Stimulated activated CD8-positive, alpha-beta memory T cell treated with anti-CD3 and anti-CD28 coated beads, Interleukin-4, amount 100 ng/mL, for 48 hours (primary cell): Measurements from ENCODE around the gene APBB1IP.

Experiments
- DNase-seq: peaks from one replicate; pipeline ENCODE4 v3.0.0-alpha.2; 2020

APBB1IP gene

DNA sequence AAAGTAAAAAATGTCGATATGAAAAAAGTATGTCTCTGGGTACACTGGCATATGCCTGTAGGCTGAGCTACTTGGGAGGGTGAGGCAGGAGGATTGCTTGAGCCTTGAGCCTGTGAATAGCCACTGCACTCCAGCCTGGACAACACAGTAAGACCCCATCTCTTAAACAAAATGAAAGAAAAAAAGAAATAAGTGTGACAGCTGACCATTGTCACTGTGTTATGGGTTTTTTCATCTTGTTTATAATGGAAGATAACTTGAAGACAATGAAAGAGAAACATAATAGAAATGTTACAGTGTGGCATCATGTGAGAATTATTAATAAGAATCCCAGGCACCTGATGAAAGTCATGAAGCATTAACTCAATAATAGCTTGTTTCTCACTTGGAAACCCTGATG lies 75.0 kb downstream of the APBB1IP start:
- DNase-seq = no peak

DNA sequence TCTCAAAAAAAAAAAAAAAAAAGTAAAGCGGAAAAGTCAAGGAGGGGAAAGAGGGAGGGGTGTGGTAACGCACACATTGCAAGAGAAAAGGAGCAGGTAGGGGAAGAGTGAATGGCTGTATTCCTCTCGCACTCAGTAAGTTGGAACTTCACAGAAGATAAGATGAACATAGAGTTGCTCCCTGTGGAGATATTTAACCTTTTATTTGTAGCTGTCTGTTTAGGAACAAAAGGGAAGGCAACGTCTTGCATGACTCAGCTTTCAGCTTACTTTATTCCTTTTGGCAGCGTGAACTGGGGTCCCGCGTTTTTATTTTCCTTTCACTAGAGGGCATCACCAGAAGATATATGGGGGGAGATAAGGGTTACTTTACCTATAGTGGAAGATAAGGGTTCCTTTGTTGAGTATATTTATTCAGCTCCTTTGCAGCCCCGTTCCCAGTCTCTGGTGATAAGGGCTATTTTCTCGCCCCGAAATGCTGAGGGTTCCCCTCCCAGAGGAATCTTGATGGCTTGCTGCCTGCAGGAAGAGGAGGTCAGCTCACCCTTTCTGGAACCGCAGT lies 78.5 kb downstream of the APBB1IP start:
- no peak for DNase-seq

DNA sequence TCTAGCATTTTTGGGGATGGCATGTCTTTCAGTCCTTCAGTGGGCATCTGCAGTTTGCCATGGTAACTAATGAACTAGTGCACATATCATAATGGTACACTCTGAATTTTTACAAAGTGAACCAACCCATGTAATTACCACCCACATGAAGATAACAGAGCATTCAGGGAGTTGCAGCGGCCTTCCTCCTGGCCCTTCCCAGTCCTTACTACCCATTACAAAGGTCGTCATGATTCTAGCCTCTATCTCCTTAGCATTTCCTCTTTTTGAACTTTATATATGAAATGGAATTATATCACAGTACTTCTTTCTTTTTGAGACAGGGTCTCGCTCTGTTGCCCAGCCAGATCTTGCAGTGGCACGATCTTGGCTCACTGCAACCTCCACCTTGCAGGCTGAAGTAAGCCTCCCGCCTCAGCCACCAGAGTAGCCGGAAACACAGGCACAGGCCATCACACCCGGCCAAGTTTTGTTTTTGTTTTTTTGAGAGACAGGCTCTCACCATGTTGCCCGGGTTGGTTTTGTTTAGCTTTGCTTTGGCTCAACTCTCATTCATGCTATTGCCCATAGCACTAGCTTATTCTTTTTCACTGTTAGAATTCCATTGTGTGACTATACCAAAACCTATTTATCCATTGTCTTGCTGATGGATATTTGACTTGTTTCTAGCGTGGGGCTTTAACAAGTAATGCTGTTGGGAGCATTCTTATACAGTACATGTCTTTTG lies 79.2 kb downstream of the APBB1IP start:
- no peak for DNase-seq

DNA sequence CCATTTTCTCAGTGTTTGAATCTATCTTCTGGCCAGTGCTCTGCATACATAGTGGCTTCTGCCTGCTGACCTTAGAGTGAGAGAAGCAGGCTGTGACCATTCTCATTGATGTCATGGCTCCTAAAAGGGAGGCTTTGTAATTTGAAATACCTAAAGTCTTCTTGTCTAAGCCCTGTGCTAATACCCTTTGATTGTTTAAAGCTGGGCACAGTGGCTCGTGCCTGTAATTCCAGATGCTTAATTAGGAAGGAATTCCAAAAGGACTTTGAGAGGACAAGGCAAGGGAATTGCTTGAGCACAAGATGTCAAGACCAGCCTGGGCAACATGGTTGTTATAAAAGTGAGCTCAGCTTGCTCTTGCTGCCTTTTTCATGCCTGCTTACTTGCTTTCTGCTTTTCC lies 81.7 kb downstream of the APBB1IP start:
- no peak for DNase-seq

DNA sequence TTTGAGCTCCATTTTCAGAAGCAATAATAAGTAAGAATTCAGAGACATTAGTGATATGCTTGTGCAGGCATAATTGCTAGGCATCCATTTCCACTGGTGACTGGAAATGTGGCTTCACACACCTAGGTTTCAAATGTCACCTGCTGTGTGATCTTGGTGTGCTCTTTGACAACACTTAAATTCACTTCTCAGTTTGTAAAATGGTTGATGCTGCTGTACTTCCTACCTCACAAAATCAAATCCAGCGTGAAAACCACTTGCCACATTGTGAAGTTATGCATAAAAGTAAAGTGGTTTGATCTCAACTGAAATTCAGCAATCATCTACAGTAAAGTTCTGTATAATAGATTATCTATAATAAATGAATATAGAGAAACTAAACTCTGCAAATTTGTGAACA lies 82.4 kb downstream of the APBB1IP start:
- no peak for DNase-seq

DNA sequence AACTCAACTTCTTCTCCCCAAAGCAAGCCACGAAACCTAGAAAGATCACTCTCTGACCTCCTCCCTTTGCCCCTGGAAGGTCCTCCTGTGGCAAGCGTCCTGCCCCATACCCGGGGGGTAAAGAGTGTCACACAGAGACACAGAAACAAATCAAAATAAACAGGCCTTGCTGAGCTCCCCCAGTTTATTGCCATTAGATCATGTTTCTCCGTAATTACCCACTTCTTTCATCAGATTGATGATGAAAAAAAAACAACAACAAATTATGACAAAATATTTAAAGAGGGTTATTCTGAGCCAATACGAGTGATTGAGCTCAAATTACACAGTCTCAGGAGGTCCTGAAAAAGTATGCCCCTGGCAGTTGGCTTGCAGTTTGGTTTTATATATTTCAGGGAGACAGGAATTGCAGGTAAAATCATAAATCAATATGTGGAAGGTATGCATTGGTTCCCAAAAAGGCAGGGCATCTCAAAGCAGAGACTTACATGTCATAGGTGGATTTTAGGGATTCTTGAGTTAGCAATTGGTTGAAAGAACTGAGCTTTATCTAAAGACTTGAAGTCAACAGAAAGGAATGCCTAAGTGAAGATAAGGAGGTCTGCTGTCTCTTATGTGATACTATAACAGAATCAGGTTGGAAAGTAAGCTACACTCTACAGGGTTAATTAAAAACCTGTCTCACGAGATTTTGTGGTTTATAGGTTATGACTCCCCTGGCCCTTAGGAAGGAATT lies 86.2 kb downstream of the APBB1IP start:
- no peak for DNase-seq

DNA sequence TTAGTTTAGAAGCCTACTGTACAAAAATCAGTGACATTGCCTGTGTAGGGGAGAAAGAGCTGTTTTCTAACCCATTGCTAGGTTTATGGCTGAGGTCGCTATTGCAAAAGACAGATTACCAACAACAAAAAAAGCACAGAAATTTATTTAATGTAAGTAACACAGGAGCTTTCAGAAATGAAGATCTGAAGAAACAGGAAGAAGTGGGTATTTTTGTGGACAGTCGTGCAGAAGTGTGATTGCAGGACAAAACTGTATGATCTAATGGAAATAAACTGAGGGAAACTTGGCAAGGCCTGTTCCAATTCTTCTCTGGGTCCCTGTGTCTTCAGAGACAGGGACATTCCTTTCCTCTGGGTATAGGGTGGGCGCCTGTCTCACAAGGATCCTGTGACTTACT lies 87.4 kb downstream of the APBB1IP start:
- no peak for DNase-seq

DNA sequence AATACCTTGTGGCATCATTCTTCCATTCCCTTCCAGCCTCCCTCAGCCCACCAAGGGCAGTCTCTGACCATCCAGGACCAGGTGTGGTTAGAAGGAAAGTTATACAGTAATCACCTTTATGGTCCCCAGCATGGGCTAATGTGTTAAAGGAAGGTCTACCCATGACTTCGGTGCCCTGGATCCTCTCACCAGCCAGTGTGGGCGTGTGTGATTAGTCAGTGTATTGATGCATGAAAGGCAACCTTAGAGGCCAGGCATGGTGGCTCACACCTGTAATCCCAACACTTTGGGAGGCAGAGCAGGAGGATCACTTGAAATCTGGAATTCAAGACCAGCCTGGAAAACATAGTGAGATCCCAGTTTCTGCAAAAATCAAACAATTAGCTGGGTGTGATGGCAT lies 88.9 kb downstream of the APBB1IP start:
- DNase-seq = no peak

DNA sequence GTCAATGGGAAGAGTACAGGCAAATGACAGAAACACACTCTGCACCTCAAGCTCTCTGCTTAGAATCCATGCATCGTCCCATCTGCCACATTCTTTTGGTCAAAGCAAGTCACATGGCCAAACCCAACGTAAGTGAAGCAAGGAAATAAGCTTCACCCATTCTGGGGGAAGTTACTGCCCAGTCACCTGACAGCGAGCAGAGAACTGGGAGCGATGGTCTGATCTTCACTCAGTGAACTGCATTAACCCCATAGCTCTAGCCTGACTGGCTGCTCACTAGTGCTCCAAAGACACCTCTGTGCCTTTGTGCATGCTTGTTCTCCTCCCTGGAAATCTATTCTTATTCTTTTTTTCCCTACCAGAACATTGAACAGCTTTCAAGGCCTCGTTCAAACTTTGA lies 89.9 kb downstream of the APBB1IP start:
- DNase-seq = no peak

DNA sequence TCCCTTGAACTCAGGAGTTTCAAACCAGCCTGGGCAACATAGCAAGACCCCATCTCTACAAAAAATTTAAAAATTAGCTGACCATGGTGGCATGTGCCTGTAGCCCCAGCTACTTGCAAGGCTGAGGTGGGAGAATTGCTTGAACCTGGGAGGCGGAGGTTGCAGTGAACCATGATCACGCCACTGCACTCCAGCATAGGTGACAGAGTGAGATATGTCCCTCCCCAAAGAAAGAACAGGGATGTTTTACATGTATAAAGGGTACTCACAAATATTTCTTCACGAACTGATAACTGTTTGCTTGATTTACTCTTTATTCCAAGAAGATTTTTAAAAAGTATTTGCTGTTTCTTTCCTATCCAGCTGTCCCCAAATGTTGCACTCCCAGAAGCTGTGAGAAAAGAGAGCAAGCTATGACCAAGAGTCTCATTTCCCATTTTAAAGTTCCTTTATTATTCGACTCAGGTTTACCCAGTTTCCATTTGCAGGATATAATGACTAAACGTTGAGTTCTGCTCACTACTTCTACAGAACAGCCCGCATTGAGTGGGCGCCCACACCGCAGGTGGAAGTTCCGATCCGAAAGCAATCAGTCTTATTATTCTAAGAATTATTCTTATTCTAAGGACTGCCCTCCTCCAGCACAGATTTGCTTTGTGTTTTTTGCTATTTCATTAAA lies 90.7 kb downstream of the APBB1IP start:
- no peak for DNase-seq

DNA sequence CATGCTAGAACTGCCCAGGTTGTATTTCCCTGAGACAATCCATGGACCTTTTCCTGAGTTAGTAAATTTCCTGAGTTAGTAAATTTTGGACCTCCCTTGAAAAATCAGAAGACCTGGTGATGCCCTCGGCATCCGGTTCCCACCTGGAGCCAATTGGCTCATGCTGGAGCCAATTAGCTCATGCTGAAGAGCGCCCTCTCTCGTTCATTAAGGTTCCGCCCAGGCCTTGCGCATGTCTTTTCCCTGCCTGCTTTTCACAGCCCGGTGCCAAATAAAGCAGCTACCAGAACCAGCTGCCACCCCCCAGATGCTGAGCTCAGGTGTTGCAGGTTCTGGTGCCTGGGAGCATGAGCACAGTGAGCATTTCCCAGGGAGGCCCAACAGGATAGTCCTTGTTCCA lies 96.2 kb downstream of the APBB1IP start:
- DNase-seq = no peak

DNA sequence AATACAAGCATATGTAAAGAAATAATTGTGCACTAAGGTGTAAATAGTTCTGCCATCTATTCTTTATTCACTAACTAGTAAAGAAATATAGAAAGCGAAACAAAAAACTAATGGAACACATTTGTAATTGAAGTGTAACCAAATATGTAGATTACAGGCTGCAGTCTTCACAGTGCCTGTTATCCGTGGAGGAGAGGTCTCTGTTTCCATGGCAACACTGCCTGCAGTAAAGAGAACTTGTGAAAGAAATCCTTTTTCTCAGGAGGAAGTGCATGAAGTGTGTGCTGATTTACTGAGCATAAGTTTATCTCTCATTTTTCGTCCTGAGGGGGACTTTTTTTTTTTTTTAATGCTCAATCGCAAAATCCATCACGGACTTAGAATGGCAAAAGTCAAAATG lies 102.5 kb downstream of the APBB1IP start:
- DNase-seq = no peak

DNA sequence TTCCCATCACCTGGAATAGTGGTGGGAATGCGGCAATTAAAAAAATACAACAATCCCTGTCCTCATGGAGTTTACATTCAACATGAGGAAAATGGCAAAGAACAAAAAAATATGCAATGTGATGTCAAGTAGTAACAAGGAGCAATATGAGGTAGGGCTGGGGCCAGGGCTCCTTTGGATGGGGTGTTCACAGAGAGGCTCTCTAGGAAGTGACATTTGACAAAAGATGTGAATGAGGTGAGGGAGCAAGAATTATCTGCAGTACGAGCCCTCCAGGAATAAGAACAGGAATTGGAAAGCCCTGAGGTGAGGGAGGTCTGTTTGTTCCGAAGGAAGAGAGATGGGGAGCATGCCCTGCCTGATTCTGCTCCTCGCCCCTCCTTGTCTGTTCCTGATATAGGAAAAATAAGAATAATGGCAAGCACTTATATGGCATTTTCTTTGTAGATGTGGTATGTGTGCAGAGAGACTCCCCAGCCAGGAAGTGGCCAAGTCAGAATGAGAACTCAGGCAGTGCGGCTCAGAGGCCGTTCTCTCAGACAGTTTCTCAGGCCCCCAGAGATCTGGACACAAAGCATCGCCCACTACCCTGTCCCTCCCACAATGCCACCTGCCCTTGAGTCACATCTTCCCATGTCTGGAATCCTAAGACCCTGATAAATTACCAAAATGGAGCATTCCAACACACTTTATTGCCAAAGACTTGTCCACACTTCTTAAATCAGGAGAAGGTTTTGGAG lies 105.6 kb downstream of the APBB1IP start:
- DNase-seq = no peak

DNA sequence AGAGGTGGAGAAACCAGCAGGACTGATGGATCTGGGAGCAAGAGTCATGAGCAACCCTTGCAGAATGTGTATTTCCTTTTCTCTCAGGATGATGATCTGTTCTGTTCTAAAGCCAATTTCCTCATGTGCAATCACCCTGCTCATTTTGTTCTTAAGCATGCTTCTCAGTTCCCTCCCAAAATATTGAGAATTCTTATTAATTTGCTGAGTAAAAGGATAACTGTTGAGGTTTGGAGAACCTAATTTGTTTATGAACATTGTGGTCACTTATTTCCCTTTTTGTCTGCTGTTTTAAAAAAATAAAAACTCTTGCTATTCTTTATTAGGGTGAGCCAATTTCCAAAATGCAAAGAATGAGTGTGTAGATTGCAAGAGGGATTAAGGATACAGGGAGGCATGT lies 106.8 kb downstream of the APBB1IP start:
- DNase-seq = no peak

DNA sequence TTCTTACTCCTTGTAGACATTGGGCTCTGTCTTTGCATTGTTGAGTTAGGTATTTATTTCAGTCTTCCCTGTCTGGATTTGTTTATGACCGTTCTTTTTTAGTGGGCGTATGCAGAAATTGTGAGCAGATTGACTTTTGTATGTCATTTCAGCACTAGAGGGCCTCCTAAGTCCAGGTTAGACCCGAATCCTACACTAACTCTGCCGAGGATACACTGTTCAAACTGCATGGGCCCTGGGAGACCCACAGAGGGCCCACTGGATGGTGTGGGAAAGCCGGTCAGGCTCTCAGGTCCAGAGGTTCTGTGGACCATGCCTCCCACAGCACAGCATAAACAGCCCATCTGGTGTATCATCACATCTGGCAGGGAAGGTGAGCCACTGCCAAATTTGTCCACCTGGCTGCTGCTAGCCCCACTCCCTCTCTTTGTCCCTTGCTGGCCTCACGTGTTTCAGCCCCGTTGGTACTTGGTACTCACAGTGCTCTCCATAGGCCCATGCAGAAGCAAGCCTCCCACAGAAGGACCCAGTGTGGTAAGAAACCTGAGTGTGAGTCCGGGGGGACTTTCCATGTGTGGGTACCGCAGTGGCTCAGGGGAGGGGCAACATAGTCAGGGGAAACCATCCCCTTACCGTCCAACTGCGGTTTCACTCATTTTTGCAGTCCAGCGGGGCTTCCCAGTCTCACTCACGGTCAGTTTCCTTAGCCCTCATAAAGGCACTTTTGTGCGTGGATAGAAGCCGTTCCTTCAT lies 112.8 kb downstream of the APBB1IP start:
- no peak for DNase-seq

DNA sequence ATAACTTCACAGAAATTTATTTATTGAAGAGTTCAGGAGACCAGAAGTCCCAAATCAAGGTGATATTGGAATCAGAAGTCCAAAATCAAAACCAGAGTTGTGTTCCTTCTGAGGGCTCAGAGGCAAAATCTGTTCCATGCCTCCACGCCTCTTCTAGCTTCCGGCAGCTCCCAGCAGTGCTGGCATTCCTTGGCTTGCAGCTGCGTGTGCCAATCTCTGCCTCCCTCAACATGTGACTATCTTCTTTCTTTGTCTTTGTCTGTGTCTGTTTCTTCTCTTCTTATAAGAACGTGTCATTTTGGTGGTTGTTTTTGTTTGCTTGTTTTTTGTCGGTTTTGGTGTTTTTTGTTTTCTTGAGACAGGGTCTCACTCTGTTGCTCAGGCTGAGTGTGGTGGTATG lies 116.1 kb downstream of the APBB1IP start:
- DNase-seq = no peak

DNA sequence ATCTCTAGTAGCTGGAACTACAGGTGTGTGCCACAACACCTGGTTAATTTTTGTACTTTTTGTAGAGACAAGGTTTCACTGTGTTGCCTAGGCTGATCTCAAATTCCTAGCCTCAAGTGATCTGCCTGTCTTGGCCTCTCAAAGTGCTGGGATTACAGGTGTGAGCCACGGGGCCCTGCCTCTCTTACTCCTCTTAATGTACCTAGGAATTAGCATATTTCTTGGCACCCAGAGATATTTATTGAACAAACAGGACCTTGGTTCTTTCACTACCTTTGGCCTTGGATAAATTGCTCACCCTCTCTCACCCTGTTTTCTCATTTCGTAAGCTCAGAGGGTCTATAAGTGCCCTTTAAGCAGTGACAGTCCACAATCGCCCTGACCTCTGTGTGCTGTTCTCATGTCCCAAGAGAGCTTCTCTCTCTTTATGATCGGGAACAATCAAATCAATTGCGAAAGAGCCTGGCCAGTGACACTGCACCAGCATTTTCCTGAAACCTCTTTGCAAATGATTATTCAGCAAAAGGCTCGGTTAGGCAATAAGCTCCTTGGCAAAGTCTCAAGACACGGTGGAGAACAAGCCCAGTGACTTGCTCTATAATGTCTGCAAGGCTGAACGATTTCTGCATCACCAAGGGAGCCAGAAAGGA lies 117.7 kb downstream of the APBB1IP start:
- no peak for DNase-seq

DNA sequence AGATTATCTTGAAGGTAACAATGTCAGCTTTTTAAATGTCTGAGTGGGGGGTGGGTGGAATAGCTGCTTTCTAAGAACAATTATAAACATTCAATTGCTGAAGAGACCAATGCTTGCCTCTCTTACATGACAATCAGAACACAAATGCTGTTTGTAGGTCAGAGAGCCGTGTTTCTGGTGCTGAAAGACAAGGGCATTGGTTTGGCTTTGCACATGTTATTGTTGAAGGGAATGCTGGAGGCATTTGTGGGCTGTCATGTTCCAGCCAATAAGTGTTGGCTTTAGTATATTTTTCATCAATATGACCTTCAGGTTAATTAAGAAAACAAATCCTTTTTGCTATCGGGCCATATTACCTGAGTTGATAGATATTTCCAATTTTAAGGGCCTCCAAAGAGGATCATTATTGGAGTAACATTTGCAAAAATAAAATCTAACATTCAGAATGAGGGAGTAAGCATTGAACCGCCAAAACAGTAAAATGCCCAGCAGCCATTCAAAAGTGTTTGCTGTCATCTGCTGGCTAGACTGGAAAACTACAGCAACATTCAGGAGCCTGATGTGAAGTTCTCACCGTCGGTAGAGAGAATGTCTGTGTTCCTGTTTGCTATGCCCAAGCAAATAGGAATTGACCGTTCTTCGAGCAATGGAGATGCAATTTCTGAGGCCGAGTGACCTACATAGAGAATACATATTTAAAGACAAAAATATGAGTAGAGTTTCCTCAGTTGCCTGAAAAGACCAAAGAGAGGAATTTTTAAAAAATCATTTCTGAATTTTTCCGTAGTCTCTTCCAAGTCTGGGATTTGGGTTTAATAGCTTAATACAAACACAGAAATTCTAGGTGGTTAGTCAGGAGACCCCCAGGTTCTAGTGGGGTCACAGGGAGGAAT lies 118.9 kb downstream of the APBB1IP start:
- no peak for DNase-seq

DNA sequence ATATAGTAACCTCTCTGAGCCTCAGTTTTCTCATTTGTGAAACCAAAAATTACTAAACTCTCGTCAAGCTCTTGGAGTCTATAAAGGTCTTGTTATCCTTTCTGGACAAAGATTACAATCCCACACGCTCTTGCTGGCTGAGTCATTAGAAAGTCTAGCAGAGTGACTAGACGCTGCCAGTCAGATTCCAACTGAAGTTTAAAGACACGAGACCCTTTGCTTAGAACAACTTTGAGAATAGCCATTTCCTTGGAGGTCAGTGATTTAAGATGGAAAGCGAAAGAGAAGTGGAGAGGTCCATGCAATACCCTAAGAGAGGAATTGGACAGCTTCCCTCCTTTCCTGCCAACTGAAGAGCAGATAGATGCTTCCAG lies 119.5 kb downstream of the APBB1IP start:
- DNase-seq = no peak

DNA sequence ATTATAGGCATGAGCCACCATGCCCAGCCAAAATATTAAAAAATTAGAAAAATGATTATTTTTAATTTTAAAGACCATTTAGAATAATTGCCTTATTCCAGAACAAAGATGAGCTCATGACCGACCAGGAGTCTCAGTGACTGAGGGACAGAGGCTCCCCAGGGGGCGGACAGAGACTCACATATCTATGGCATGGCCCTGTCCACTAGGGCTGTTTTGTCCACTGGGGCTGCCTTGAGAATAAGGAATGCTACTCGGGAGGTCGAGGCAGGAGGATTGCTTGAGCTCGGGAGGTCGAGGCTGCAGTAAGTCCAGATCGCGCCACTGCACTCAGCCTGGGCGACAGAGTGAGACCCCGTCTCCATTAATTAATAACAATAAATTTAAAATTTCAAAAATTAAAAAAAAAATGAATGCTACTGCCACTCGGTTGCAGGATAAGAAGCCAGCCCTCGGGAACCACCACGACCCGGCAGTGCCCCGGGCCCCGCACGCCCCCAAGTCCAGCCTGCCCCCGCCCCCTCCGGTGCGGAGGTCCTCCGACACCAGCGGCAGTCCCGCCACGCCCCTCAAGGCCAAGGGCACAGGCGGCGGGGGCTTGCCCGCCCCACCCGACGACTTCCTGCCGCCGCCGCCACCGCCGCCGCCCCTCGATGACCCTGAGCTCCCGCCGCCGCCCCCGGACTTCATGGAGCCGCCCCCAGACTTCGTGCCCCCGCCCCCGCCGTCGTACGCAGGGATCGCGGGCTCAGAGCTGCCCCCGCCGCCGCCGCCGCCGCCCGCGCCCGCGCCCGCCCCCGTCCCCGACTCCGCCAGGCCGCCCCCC lies 128.6 kb downstream of the APBB1IP start:
- no peak for DNase-seq
